ENCODE data around the gene TOX2.

GRCh38 chr20:44098657-44099056, 184.0 kb downstream of the TOX2 start:
- TF ChIP-seq, protein P1, sequence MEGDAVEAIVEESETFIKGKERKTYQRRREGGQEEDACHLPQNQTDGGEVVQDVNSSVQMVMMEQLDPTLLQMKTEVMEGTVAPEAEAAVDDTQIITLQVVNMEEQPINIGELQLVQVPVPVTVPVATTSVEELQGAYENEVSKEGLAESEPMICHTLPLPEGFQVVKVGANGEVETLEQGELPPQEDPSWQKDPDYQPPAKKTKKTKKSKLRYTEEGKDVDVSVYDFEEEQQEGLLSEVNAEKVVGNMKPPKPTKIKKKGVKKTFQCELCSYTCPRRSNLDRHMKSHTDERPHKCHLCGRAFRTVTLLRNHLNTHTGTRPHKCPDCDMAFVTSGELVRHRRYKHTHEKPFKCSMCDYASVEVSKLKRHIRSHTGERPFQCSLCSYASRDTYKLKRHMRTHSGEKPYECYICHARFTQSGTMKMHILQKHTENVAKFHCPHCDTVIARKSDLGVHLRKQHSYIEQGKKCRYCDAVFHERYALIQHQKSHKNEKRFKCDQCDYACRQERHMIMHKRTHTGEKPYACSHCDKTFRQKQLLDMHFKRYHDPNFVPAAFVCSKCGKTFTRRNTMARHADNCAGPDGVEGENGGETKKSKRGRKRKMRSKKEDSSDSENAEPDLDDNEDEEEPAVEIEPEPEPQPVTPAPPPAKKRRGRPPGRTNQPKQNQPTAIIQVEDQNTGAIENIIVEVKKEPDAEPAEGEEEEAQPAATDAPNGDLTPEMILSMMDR (tag by site-specific recombination; IDR thresholded peaks at IDR 0.05) = no peak
- TF ChIP-seq TCF7L2 (IDR thresholded peaks at IDR 0.05; ENCODE audit: borderline replicate concordance, low read depth, low read length) (no peak), SETDB1 (IDR thresholded peaks at IDR 0.05; ENCODE audit: insufficient read length, low read length) (no peak), PRDM1 (tag by site-specific recombination; IDR thresholded peaks at IDR 0.05) (no peak), TRIM28 (IDR thresholded peaks at IDR 0.05; ENCODE audit: borderline replicate concordance, low read length) (no peak), ZNF747 (tag by site-specific recombination; IDR thresholded peaks at IDR 0.05) (no peak), ZNF157 (tag by site-specific recombination; IDR thresholded peaks at IDR 0.05) (no peak), ZNF660 (tag by site-specific recombination; IDR thresholded peaks at IDR 0.05) (no peak), ZFP69B (tag by site-specific recombination; IDR thresholded peaks at IDR 0.05) (no peak)
- TF ChIP-seq, protein P2, sequence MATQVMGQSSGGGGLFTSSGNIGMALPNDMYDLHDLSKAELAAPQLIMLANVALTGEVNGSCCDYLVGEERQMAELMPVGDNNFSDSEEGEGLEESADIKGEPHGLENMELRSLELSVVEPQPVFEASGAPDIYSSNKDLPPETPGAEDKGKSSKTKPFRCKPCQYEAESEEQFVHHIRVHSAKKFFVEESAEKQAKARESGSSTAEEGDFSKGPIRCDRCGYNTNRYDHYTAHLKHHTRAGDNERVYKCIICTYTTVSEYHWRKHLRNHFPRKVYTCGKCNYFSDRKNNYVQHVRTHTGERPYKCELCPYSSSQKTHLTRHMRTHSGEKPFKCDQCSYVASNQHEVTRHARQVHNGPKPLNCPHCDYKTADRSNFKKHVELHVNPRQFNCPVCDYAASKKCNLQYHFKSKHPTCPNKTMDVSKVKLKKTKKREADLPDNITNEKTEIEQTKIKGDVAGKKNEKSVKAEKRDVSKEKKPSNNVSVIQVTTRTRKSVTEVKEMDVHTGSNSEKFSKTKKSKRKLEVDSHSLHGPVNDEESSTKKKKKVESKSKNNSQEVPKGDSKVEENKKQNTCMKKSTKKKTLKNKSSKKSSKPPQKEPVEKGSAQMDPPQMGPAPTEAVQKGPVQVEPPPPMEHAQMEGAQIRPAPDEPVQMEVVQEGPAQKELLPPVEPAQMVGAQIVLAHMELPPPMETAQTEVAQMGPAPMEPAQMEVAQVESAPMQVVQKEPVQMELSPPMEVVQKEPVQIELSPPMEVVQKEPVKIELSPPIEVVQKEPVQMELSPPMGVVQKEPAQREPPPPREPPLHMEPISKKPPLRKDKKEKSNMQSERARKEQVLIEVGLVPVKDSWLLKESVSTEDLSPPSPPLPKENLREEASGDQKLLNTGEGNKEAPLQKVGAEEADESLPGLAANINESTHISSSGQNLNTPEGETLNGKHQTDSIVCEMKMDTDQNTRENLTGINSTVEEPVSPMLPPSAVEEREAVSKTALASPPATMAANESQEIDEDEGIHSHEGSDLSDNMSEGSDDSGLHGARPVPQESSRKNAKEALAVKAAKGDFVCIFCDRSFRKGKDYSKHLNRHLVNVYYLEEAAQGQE (tag by site-specific recombination; IDR thresholded peaks at IDR 0.05) = no peak

Measured in HEK293 (cell line).